Stimulated activated CD8-positive, alpha-beta memory T cell treated with anti-CD3 and anti-CD28 coated beads, Interleukin-12 subunit alpha, Interleukin-12 subunit beta, amount 100 ng/mL, for 4 hours (primary cell): ENCODE results near the gene RALB.

ENCODE experiments used
- DNase-seq: peaks from one replicate; pipeline ENCODE4 v3.0.0-alpha.2; 2020; ENCODE audit warnings: low read depth

RALB gene

GRCh38 chr2:120265006-120265405, 12.4 kb downstream of the RALB start:
- DNase-seq: no peak

GRCh38 chr2:120267348-120267747, 14.7 kb downstream of the RALB start:
- DNase-seq: no peak

GRCh38 chr2:120269076-120269744, 16.6 kb downstream of the RALB start:
- no peak for DNase-seq

DNA sequence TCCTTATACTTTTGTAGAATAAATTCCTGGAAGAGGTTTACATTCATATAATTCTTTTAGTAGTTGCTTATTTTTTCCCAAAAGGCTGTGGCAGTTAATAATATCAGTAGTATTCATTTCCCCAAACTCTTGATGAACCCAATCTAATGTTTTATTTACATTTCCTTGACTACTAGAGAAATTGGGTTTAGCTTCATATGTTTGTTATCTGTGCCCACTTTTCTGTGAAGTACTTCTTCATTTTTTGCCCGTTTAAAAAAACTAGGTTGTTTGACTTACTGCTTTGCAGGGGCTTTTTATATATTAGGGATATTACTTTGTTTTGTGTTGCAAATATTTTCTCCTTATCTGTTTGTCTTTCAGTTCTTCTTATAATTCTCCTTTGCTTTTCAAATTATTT, 17.2 kb downstream of the RALB start:
- DNase-seq: no peak

- DNase-seq: no peak
Measured at GRCh38 chr2:120271711-120272379, 19.2 kb downstream of the RALB start.

GRCh38 chr2:120272763-120273481, 20.3 kb downstream of the RALB start:
- DNase-seq: no peak

DNA sequence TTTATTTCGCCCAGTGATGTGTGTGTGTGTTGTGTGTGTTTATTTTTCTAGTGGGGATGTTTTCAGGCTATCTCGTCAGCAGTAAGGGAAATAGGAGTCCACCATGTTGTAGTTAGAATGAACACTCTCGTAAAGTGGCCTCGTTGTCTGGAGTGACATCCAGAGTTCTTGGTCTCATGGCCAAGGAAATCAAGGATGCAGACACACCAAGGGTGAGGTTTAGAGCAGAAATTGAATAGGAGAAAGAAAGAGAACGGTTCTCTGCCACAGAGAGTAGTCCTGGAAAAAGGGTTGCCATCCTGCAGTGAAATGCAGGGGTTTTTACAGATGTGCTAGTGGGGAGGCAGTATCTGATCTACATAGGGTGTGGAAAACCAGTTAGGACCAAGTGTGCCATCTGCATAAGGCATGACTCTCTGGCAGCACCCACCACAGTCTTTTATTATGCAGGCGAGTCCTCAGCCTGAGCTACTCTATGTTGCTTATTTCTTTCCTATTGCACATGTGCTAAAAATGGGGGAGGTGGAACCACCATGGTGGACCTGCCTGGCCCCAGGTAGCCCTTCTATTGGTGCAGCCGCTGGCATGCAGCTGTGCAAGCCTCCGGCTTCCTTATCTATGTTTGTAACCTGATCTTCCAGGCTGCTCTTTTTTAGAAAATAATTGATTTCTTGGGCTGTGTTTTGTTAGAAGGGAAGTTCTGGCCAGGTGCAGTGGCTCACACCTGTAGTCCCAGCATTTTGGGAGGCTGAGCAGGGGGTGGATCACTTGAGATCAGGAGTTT, 23.2 kb downstream of the RALB start:
- DNase-seq: no peak

GRCh38 chr2:120277505-120278205, 25.0 kb downstream of the RALB start:
- DNase-seq: no peak

- DNase-seq: no peak
Measured at GRCh38 chr2:120278901-120279300, 26.2 kb downstream of the RALB start.

GRCh38 chr2:120279708-120280107, 27.1 kb downstream of the RALB start:
- no peak for DNase-seq

- DNase-seq: no peak
Measured at GRCh38 chr2:120283649-120284048, 31.0 kb downstream of the RALB start.

GRCh38 chr2:120285056-120285455, 32.4 kb downstream of the RALB start:
- DNase-seq: no peak

DNA sequence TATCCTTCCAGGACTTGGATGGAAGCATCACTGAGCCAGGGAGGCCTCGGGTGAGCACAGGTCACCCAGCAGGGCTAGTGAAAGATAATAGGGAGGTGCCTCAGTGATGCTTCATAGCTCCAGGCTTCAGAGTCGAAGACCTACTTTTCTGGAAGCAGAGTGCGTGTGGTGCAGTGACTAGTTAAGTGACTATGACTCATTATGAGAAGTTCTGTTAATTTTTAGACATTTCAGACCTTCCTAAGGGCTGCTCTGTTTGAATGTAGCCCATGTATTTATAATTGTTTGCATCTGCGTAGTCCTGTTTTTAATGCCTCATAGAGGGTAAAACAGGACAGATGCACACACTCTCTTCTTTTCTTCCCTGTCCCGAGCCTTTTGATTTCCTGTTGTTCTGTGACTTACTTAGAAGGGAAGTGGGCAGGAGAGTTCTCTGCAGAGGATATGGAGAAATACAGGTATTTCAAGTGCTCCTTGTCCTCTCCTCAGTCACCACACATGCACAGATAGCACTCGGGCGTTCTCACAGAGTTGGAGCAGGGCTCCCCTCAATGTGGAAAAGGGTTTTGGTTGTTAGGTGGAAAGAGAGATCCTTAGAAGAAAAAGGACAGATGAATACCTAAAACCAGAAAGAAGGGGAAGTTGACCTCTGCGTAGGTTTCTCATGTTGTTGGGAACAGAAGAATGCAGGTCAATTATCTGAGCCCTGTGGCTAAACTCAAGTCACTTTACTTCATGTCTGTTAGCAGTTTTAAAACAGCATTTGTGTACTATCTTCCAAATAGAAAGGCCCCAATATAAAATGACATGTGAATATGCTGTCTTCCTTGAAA, 34.7 kb downstream of the RALB start:
- no peak for DNase-seq

DNA sequence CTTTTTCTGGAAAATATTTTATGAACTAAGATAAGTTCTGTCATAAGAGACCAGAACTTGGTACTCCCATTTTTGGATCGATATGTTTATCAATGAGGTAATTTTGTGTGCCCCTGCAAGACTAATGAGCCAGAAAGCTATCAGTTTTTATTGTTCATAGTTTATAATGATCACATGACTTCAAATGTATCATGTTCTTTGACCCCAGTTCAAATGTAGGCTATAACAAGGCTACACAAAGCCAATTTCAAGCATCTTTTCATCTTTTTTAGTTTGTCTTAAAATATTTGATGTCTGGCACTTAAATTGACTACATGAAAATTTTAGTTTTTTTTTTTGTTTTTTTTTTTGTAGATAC, 35.3 kb downstream of the RALB start:
- DNase-seq: no peak

- DNase-seq: no peak
Measured at GRCh38 chr2:120289221-120289906, 36.7 kb downstream of the RALB start.

DNA sequence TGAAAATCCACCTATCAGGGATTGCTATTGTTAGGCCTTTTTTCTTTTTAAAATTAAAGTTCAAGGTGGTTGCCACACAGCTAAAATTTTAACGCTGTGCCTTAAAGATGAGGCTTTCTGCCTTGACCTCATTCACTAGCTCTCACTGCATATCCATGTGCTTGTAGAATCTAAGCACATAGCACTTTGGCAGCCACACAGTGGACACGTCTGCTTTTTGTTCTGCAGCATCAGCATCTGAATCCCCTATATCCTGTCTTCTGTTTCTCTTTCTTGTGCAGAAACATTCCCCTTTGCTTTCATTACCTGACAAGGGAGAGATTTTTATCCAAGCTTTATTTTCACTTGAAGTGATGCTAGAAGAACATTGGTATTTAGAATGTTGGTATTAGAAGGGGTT, 38.1 kb downstream of the RALB start:
- DNase-seq: no peak

DNA sequence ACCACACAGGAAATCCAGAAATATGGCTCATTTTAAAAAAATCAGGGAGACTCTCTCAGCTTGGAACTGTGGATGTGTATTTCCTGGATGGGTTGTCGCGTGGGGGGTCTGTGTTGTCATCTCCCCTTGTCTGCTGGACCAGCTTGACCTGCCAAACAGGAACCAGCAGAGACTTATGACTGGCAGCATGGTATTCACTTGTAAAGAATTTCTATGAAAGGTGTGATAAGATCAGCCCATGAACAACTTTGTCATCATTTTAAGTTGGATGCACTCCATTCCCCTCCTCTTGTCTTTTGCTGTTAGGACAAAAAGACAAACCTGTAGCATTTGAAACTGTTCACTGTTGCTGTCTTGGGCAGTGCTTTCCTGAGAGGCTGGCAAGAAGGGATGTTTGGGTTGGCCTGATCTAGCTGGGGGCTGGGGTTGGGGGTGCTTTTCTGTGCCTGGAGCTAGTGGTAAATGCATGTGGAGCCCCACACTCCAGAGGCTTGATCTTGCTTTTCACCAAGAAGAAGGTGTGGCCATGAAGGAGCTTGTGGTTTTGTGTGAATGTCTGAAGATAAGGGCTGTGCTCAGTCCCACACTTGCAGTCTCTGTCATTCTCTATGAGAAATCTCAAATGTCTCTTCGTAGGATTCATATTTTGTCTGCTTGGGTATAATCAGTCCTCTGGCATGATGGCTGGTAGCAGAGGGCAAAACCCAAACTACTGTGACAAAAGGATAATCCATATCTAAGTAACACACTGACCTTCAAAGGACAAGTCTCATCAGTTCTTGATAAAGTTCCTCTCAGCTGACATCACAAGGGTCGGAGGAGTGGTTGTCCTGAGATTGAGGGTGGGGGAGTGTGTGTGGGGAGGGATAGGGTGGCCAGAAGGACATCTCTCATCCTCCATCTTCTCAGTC, 39.0 kb downstream of the RALB start:
- DNase-seq: no peak

- no peak for DNase-seq
Measured at GRCh38 chr2:120293096-120294007, 40.7 kb downstream of the RALB start.
